ENCODE measurements around the gene CEP162.

DNA sequence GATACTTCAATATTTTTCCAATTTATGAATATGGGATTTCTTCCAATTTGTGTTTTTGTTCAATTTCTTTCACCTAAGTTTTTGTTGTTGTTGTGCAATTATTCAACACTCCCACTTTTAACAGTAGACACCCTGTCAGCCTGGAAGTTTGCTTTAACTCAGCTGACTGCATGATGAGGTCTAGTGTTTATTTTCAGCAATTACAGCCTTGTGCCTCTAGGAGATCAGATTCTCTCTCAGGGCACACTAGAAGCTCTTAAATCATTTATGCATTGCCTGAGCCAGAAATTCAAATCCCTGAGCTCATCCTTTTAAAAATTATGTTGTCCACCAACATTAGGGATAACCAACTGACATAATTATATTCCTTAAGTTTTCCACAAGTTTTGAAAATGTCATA lies 108.2 kb downstream of the CEP162 start:
- no peak for TF ChIP-seq EZH2 (IDR thresholded peaks at IDR 0.05; ENCODE audit: insufficient read depth, poor library complexity, severe bottlenecking)
- TF ChIP-seq EZH2phosphoT487 (IDR thresholded peaks at IDR 0.05; ENCODE audit: insufficient read depth, low read depth) = no peak

All from GM23248 (cell line).